Neural progenitor cell (in vitro differentiated cells): ENCODE measurements around the gene ACCS. TPM values are rescaled to one million over a fixed set of nuclear protein-coding genes. Genes with fewer than 3 reads are reported as not detected.

Experiments used
- DNase-seq: peaks from one replicate; pipeline ENCODE4 v3.0.0-alpha.2; 2016; ENCODE audit warnings: low spot score
- H2AFZ ChIP-seq: fragments of 200-600 bp; sonication (generic); replicated peaks from 2 replicates; pipeline ENCODE4 v1.6.1; 2016; ENCODE audit warnings: antibody characterized with exemption
- H3F3A ChIP-seq: fragments of 200-600 bp; sonication (generic); 2 replicates; pipeline ENCODE4 v1.6.1; 2016; ENCODE audit warnings: antibody characterized with exemption, low read depth
- H3K27ac ChIP-seq: fragments of 200-600 bp; sonication (generic); 2 replicates; pipeline ENCODE4 v1.5.1; 2016; ENCODE audit warnings: mild to moderate bottlenecking
- H3K27me3 ChIP-seq: fragments of 200-600 bp; sonication (generic); 2 replicates; pipeline ENCODE4 v1.6.1; 2016; ENCODE audit warnings: mild to moderate bottlenecking, moderate library complexity
- H3K36me3 ChIP-seq: fragments of 200-600 bp; sonication (generic); 2 replicates; pipeline ENCODE4 v1.5.1; 2016
- H3K4me1 ChIP-seq: fragments of 200-600 bp; sonication (generic); 2 replicates; pipeline ENCODE4 v1.6.1; 2016; ENCODE audit warnings: mixed run types
- H3K4me2 ChIP-seq: fragments of 200-600 bp; sonication (generic); 2 replicates; pipeline ENCODE4 v1.6.1; 2016
- H3K4me3 ChIP-seq: fragments of 200-600 bp; sonication (generic); 2 replicates; pipeline ENCODE4 v1.5.1; 2016
- H3K79me2 ChIP-seq: fragments of 200-600 bp; sonication (generic); 2 replicates; pipeline ENCODE4 v1.6.1; 2016; ENCODE audit warnings: low read depth
- H3K9ac ChIP-seq: fragments of 200-600 bp; sonication (generic); 2 replicates; pipeline ENCODE4 v1.6.1; 2016
- H3K9me3 ChIP-seq: fragments of 200-600 bp; sonication (generic); 2 replicates; pipeline ENCODE4 v1.5.1; 2016; ENCODE audit warnings: low read depth
- H4K20me1 ChIP-seq: fragments of 200-600 bp; sonication (generic); 2 replicates; pipeline ENCODE4 v1.6.1; 2016; ENCODE audit warnings: low read depth
- H3K27ac Mint-ChIP-seq: 3 replicates; pipeline ENCODE4 v1.8.0; 2021; ENCODE audit warnings: mixed read lengths
- H3K27me3 Mint-ChIP-seq: 2 replicates; pipeline ENCODE4 v1.8.0; 2022; ENCODE audit warnings: low read depth, mild to moderate bottlenecking, inconsistent platforms, moderate library complexity, mixed read lengths; ENCODE audit not compliant: insufficient read depth
- H3K36me3 Mint-ChIP-seq: 3 replicates; pipeline ENCODE4 v1.8.0; 2021; ENCODE audit warnings: mixed read lengths
- H3K4me1 Mint-ChIP-seq: 3 replicates; pipeline ENCODE4 v1.8.0; 2021; ENCODE audit warnings: mixed read lengths
- H3K4me3 Mint-ChIP-seq: 3 replicates; pipeline ENCODE4 v1.8.0; 2021; ENCODE audit warnings: mild to moderate bottlenecking, moderate library complexity, mixed read lengths
- H3K9me3 Mint-ChIP-seq: 3 replicates; pipeline ENCODE4 v1.8.0; 2020; ENCODE audit warnings: mixed read lengths
- CTCF ChIP-seq: fragments of 200-600 bp; sonication (generic); IDR thresholded peaks from 2 replicates; pipeline ENCODE4 v1.5.1; 2017; ENCODE audit warnings: antibody characterized with exemption, mild to moderate bottlenecking
- EZH2 ChIP-seq: fragments of 200-600 bp; sonication (generic); IDR thresholded peaks from 2 replicates; pipeline ENCODE4 v1.6.1; 2017; ENCODE audit warnings: antibody characterized with exemption, mild to moderate bottlenecking, moderate library complexity
- EZH2phosphoT487 ChIP-seq: fragments of 200-600 bp; sonication (generic); IDR thresholded peaks from 2 replicates; pipeline ENCODE4 v1.6.1; 2017; ENCODE audit warnings: antibody characterized with exemption
- total RNA-seq: library from RNA; depleted of rRNA; stranded (reverse); fragments of >200 nt; gene quantifications from 2 replicates; pipeline ENCODE4 v1.2.3, GENCODE V29; 2015; ENCODE audit warnings: low replicate concordance

ACCS gene
- total RNA-seq, 1 donor from 2014 or later, result 7.0 TPM

- peaks cover 38% of the 10 kb centered on the region for H3K4me1 ChIP-seq
- peak; percentile 32 for DNase-seq
- no peaks in the 10 kb centered on the region for H3K79me2 ChIP-seq
- no peaks in the 10 kb centered on the region for H3K36me3 ChIP-seq
- no peaks in the 10 kb centered on the region for H3K36me3 Mint-ChIP-seq
- H2AFZ ChIP-seq, result no peak overlapping the region
- no peak overlapping the region for H3K4me3 ChIP-seq
- H3F3A ChIP-seq, result peaks cover 16% of the 10 kb centered on the region
- peaks cover 39% of the 10 kb centered on the region for H3K4me1 Mint-ChIP-seq
- H3K27me3 Mint-ChIP-seq, result peaks cover 7% of the 10 kb centered on the region
- no peaks in the 10 kb centered on the region for H4K20me1 ChIP-seq
- peak overlapping the region; percentile 69 for H3K4me2 ChIP-seq
- H3K9me3 Mint-ChIP-seq, result peaks cover 11% of the 10 kb centered on the region
- no peak overlapping the region for H3K9ac ChIP-seq
- no peak overlapping the region for H3K4me3 Mint-ChIP-seq
- H3K27ac Mint-ChIP-seq, result peak overlapping the region; percentile 62
- no peak overlapping the region for H3K27ac ChIP-seq
- no peak for TF ChIP-seq CTCF
- no peak for TF ChIP-seq EZH2phosphoT487
- no peak for TF ChIP-seq EZH2
- peaks cover 11% of the 10 kb centered on the region for H3K9me3 ChIP-seq
- no peaks in the 10 kb centered on the region for H3K27me3 ChIP-seq
These were observed 36.6 kb upstream of the ACCS start for GRCh38 chr11:44029507-44029845.

GRCh38 chr11:44029977-44030911 lies 35.8 kb upstream of the ACCS start:
- Mint-ChIP-seq H3K4me3 (peak overlapping the region; percentile 10), H3K4me1 (peaks cover 39% of the 10 kb centered on the region), H3K36me3 (no peaks in the 10 kb centered on the region), H3K27me3 (peaks cover 7% of the 10 kb centered on the region), H3K27ac (peak overlapping the region; percentile 13), H3K9me3 (peaks cover 11% of the 10 kb centered on the region)
- TF ChIP-seq EZH2phosphoT487 (no peak), CTCF (no peak), EZH2 (no peak)
- DNase-seq, result peak; percentile 78
- Histone ChIP-seq H3K9ac (no peak overlapping the region), H3K4me1 (peaks cover 38% of the 10 kb centered on the region), H2AFZ (peak overlapping the region; percentile 65), H3K79me2 (no peaks in the 10 kb centered on the region), H3K9me3 (peaks cover 11% of the 10 kb centered on the region), H3K4me3 (peak overlapping the region; percentile 18), H3F3A (peaks cover 16% of the 10 kb centered on the region), H3K27me3 (no peaks in the 10 kb centered on the region), H3K36me3 (no peaks in the 10 kb centered on the region), H3K4me2 (peak overlapping the region; percentile 69), H4K20me1 (no peaks in the 10 kb centered on the region), H3K27ac (peak overlapping the region; percentile 18)

- Mint-ChIP-seq H3K27me3 (peaks cover 7% of the 10 kb centered on the region), H3K36me3 (no peaks in the 10 kb centered on the region), H3K4me1 (peaks cover 39% of the 10 kb centered on the region), H3K27ac (peak overlapping the region; percentile 13), H3K9me3 (peaks cover 10% of the 10 kb centered on the region), H3K4me3 (no peak overlapping the region)
- Histone ChIP-seq H4K20me1 (no peaks in the 10 kb centered on the region), H3K36me3 (no peaks in the 10 kb centered on the region), H3K4me3 (no peak overlapping the region), H3F3A (peaks cover 16% of the 10 kb centered on the region), H3K9ac (no peak overlapping the region), H3K79me2 (no peaks in the 10 kb centered on the region), H3K27me3 (no peaks in the 10 kb centered on the region), H3K4me2 (peak overlapping the region; percentile 69), H3K9me3 (peaks cover 5% of the 10 kb centered on the region), H3K27ac (no peak overlapping the region), H3K4me1 (peaks cover 38% of the 10 kb centered on the region), H2AFZ (no peak overlapping the region)
- no peak for TF ChIP-seq CTCF
- no peak for TF ChIP-seq EZH2phosphoT487
- no peak for TF ChIP-seq EZH2
- DNase-seq, result no peak
These were observed 35.1 kb upstream of the ACCS start for GRCh38 chr11:44030996-44031395.
